Germinal center (tissue), 1 donor: Measurements from ENCODE around the gene GPATCH4.

Source experiments
- DNase-seq: peaks from one replicate; pipeline ENCODE4 v3.0.0; 2012; ENCODE audit warnings: mixed read lengths, low spot score

The GPATCH4 gene

DNA sequence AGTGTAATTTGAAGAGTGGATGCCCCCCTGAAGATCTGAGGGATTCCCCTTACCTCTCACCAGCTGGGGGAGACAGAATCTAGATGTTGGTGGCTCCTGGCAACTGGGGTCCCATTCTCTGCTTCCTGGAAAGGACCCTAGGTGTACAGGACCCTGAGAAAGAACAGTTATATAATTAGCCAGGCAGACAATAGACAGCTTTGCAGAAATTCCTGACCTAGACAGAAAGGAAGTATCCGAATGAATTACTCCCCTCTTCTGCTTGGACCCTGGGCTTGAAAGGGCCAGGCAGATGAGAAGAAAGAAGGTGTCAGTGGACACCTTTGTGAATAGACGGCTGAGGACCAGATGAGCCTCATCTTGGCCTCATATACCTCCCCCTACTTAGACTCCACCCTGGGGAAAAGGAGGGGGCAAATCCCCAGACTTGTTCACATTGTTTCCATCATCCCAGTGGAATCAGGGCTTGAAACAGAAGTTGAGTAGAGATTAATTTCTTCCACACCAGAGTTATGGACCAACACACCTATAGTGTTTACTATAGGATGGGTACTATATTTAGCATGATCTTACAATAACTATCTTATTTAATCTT, 27.1 kb downstream of the GPATCH4 start:
- DNase-seq = no peak

DNA sequence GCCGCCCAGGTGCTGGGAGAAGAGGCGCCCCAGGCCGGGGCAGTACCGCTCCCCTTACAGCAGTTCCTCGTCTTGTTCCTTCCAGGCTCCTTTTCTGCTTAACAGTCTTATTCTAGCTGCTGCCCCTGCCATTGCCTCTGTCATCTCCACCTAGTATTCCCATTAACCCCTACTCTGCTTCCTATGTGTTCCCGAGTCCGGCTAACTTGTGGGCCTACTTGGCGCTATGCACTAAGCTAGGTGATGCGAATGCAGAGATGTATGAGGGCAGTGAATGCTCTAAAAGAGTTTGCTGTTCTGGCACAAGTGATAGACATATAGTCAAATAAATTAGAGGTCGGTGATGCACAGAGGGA, 28.6 kb downstream of the GPATCH4 start:
- no peak for DNase-seq

DNA sequence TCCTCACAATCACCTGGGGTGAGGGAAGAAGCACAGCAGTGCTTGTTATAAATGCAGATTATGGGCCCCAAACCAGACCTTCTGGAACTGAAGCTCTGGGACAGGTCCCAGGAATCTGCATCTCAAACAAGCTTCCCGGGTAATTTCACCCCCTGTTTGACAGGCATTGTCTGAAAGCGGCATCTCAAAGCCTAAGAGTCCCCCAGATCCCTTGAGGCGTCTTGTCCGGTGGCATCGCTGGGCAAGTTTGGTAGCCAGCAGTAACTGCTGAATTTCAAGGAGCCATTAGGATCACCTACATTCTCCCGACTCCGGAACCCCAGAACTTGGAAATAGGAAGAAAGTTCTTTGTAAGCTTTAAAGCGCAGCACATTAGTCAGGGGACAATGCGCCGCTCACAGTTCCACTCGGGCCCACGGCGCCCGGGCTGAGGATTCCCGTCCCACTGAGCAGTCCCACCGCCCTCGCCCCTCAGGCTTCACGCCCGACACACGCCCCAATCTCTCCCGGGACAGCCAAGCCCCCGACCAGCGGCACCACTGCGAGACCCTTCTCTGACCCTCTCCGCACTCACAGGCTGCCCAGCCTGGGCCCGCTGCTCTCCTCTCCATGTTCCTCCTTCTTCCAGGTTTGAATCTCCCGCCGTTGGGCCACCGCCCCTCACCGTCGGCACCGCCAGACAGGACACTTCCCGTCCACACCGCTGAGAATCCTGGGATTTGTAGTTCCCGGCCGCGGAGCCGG, 29.2 kb downstream of the GPATCH4 start, which contains the start of gene IQGAP3:
TSS of gene IQGAP3 (minus strand) at position 647 of the 744 bp plus-strand sequence. CDS start at position 611, 36 bp downstream.
- DNase-seq = peak; percentile 90

DNA sequence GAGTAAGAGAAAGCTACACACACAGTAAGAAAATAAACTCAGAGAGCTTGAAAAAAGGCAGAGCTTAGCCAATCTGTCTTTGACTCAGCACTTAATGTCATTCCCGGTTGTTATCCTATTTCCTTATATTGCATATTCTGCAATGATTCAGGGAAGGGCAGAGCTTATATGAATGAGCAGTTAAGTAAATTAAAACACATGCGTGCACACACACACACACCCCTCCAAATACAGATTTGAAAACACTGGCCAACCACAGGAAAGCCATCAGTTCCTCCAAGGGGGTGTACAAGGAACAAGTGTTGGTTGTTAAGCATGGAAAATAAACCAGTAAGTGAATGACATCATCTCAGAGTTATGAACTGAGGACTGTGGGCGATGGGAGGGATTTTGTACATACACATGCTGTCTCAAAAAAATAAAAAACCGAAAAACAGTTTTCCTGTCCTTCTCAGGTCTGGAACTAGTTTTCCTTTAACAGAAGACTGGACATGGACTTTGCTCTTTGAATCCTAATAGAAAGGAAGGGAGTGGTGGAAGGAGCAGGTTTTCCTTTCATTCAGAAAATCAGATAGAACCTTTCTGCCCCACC, 29.9 kb downstream of the GPATCH4 start:
- no peak for DNase-seq

DNA sequence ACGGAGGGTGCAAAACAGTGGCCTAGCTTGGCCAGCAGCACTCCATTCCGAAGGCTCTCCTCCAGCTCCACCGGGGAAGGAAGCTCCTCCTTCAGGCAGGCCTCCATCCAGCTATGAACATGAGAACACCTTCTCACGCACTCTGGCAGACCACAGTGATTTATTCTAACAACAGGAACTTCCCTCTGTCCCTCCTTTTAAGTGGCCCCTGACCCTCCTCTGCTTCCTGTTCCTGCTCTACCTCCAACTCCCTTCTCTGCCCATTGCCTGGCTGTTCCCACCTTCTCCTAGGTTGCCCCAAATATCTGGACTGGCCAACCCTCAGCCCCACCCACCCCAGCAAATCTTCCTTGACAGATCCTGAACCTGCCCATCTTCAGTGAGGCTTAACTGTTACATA, 34.8 kb downstream of the GPATCH4 start:
- DNase-seq = no peak

DNA sequence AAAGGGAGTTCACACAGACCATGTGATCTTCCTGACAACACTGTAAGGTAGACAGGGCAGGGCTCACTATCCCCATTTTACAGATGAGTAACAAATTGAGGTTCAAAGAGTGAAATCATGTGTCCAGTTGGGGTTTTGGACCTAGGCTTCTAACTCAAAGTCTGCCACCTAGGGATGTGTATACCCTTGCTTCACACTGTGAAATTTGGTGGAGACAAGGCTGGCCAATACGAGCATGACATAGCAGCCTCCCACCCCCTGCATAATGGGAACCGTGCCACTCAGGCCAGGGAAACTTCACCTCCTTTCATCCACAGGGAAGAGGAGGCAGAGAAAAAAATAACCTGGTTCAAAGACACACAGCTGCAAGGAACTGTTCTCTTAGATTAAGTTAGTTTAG, 35.8 kb downstream of the GPATCH4 start:
- DNase-seq = no peak

DNA sequence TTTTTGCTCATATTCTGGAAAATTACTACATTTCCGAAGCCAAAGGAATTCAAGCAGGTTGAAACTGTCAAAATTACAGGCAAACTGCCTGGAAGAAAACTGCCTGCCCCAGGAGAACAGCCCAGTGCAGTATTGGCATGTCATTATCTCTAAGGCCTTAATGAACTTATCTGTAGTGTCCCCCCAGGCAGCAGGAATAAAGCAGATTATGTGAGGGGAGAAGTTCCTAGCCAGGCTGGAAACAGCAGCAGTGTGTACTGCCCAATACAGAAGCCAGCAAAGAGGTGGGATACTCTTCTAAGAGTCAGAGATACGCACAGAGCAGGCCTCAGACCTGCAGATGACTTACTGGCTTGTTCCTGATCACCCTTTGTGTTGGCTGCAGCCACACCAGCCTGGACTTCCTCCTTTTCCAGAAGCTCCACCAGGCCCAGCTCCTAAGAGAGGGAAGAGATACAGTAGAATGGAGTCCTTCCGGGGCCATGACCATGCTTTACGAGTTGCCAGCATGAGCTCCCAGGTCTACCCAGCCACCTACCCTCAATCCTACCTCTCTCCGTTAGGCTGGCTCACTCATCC, 40.6 kb downstream of the GPATCH4 start:
- no peak for DNase-seq

DNA sequence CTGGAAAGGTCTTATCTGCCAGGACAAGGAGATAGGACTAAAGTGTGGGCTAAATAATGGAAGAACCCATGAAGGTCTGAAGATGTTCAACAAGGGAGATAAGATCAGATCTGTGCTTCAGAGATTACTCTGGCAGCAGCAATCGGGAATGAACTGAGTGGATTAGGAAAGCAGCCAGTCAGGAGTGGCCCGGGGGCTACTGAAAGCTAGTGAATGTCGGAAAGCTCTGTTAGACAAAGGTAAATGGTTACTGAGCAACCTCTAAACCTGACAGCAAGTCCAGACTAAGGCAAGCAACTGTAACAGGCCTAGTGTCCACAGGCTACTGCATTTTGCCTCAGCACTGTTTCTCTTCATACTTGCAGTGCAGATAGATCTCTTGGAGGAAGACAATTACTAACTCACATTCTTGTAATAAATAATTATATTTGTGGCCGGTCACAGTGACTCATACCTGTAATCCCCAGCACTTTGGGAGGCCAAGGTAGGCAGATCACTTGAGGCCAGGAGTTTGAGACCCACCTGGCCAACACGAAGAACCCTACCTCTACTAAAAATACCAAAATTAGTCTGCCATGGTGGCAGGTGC, 41.4 kb downstream of the GPATCH4 start:
- DNase-seq = no peak

DNA sequence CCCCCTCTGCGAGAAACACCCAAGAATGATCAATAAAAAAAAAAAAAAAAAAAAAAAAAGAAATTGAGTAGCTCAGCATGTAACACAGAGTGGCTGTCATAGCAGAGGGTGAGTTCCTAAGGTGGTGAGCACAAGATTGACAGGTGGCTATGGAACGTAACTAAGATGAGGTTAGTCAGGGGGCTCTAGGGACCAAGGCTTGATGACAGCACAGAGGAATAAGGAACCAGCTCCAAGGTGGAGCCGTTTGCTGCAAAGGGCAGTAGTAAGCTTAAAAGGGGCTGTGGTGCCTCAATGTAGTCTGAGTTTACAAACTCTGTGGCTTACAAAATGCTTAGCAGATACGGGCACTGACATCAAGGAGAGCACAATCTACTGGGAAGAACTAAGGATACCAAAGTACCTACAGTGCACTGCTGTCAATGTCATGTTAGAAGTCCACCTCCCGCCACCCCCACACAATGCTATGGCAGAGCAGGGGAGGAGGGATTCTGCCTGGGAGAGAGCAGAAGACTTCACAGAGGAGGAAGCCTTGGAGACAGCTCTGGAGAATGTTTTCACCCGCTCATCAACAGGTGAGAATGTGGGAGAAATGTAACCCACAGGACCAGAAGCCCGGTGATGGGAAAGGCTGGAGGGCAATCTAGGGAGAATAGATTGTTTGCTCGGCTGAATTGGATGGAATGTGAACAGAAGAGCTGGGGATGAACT, 42.0 kb downstream of the GPATCH4 start:
- DNase-seq = no peak

DNA sequence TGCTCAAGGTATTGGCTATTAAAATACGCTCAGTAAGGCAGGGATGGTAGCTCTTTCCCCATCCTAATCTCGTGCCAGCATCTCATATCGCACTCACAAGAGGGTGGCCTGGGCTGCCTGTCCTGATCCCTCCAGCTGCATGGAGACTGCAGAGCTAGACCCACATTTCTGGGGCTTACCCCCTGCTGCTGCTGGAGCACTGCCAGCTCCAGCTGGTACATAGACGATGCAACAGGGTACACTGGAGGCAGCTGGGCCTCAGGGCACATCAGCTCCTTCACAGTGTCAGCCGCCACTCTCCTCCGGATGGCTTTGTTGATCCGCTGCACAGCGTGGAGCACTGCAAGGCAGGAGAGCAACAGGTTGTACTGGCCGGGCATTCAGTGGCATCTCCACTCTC, 44.9 kb downstream of the GPATCH4 start:
- DNase-seq = no peak

DNA sequence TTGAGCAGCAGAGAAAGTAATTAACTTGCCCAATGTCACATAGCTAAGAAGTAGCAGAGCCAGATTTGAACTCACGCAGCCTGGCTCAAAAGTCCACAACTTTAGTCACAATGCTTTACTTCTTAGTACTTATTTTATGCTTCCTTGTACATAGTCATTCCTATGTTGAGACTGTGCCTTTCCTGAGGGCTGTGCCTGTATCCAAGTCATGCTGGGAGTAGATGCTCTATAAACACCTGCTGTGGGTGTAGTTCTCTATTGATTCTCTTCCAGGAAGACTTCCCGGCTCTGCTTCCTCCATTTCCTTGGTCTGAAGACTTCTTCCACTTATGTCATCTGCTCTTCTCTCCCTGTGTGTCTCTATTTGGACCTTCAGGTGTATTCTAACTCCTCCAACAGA, 45.6 kb downstream of the GPATCH4 start:
- DNase-seq = no peak

DNA sequence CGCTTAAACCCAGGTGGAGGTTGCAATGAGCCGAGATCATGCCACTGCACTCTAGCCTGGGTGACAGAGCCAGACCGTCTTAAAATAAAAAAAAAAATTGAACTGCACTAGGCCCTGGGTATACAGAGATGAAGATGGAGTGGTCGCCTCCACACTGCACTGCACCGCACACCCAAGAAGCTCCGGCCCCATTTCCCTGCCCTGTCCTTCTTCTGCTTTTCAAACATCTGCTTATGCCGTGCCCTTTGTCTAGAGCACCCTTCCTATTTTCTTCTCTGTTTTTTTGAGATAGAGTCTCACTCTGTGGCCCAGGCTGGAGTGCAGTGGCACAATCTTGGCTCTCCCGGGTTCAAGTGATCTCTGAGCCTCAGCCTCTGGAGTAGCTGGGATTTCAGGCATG, 46.3 kb downstream of the GPATCH4 start:
- no peak for DNase-seq

DNA sequence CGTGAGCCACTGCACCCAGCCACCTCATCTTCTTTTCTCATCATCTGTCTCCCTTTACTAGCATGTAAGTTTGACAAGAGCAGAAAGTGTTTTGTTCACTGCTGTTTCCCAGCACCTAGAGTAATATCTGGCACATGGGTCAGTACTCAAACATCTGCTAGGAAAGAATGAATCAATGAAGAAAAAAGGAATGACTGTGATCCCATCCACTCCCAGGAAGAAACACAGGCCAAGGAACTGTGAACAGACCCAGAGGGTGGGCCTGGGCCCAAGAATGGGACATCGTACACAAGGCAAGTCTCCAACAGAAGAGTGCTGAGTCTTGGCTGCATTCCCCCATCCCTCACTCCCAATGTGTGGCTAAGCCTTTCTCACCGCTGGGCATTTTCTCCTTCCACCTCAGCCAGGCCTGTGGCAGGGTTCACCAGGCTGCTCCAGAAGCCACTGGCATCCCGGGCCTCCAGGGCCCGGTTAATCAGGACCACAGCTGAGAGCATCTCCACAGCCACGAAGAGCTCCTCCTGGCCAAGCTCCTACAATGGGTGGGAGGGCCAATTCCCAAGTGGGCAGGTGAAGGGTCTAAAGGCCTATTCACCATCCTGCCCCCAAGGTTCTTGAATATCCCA, 47.3 kb downstream of the GPATCH4 start:
- DNase-seq = no peak

DNA sequence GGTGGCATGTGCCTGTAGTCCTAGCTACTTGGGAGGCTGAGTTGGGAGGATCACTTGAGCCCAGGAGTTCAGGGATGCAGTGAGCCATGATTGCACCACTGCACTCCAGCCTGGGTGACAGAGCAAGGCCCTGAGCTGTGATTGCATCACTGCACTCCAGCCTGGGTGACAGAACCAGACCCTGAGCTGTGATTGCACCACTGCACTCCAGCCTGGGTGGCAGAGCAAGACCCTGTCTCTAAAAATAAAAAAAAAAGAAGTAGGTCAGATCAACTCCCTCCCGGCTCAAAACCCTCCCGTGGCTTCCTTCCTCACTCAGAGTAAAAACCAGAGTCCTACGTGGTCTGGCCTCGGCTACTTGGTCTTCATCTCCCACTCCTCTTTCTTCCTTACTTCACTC, 48.3 kb downstream of the GPATCH4 start:
- peak; percentile 65 for DNase-seq

DNA sequence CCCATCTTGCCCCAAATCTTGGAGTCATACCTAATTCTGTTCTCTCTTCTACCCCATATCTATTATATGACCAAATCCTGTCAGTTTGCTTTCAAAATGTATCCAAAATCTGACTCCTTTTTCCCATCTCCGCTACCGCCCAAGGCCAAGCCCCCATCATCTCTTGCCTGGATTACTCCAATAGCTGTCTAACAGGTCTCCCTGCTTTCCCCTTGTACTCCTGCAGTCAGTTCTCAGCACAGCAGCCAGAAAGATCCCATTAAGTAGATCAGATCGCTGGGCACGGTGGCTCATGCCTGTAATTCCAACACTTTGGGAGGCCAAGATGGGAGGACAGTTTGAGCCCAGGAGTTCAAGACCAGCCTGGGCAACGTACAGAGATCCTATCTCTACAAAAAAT, 48.8 kb downstream of the GPATCH4 start:
- DNase-seq = no peak

DNA sequence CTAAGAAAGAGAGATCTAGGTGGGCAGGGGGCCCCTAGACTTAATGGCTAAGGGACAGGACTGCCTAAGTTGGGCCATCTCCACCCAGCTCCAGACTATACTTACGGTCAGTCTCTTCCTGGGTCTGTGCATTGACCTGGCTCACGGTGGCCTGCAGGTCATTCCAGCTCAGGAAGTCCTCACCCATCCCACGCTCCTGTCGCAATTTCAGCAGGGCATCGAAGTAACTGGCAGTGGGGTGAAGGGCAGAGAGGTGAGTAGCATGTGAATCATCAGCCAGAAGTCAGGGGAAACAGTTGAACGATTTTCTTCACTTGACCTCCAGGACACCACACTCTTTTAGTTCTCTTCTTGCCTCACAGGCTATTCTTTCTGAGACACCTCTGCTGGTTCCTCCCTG, 49.4 kb downstream of the GPATCH4 start:
- DNase-seq = no peak

DNA sequence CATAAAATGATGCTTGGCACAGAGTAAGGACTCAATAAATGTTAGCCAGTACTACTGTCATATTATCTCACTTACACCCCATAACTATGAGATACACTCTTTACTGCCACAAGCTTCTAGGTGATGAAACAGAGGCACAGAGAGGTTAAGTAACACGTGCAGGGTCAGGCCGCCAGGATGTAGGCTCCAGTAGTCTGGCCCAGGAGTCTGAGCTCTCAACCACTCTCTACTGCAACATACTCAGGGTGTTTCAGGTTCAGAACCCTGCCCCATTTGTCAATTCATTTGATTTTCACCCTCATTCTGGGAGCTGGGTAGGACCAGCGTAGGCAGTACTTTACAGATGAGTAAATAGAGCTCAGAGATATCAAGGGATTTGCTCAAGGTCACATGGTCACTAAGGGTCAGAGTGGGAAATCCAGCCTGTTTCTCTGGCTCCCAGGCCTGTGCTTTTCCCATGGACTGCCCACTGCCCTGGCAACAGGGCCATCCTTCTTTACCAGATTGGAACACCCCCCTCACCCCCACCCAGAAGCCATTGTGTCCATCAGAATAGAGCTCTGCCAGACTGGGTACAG, 50.1 kb downstream of the GPATCH4 start:
- DNase-seq = peak; percentile 50

DNA sequence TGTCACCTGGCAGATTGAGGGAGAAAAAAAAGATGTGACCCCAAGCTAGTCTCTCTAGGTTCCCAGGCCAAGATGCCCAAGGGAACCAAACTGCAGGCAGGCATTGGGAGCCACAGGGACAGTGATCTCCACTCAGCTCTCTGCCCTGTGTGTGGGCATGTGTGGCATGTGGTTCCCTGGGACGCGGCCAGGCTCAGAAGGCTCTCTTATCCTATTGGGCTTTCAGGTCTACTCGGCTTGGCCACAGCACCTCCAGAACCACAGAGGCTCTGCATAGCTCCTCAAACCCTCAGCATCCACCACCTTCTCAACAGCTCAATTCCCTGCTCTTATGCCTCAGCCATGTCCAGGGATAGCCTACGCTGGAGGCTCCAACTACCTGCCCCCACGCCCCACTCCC, 50.9 kb downstream of the GPATCH4 start:
- DNase-seq = no peak

DNA sequence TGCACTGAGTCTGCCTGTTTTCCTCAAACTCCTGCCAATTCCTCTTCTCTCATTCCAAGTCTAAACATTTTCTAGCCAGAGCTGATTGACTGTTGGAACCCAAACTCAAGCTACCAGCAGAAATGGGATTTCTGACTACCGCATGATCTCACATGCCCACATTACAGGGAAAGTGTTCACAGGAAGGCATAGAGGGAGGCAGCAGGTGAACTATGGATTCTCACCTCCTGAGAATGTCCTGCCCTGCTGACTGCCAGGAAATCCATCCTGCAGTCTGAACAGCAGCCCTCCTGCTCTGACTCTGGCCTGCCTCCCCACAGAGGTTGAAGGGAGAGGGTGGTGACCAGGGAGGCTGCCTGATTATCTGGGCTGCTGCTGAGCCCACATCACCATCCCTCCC, 51.4 kb downstream of the GPATCH4 start:
- DNase-seq = no peak

DNA sequence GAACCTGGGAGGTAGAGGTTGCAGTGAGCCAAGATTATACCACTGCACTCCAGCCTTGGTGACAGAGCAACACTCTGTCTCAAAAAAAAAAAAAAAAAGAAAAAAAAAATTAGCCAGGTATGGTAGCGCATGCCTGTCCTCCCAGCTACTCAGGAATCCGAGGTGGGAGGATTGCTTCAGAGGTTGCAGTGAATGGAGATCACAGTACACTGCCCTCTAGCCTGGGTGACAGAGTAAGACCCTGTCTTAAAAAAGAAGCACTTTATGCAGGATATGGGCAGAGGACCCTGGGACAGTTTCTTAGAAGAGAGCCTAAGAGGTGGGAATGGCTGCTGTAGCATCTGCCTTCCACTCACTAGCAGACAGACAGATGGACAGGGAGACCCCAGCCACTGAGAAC, 51.9 kb downstream of the GPATCH4 start:
- DNase-seq = no peak

DNA sequence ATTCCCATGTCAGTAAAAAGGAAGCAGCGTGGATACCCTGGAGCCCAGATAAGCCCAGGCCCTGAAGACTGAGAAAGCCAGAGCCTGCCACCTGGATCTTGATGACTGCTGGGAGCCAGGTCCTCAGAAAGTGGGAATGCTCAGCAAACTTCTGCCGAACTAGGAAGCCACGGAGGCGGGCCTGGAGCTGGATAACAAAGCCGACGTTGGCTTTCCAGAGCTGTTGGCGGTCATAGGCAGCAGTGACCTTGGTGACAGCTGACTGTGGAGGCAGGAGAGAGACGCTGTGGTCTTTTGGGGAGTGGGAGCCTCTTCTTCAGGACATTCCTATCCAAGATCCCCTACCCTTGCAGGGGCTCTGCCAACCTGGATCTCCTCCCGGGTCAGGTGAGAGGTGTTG, 53.3 kb downstream of the GPATCH4 start:
- DNase-seq = no peak
